ENCODE measurements around the gene JUN. TPM values are rescaled to one million over a fixed set of nuclear protein-coding genes. Genes with fewer than 3 reads are reported as not detected.

JUN gene
- total and polyA plus RNA-seq, 2 of the 13 experiments (the other 11 are each of a cell fraction or from before 2014, with no cell fraction given): 18.2 to 22.3 TPM

DNA sequence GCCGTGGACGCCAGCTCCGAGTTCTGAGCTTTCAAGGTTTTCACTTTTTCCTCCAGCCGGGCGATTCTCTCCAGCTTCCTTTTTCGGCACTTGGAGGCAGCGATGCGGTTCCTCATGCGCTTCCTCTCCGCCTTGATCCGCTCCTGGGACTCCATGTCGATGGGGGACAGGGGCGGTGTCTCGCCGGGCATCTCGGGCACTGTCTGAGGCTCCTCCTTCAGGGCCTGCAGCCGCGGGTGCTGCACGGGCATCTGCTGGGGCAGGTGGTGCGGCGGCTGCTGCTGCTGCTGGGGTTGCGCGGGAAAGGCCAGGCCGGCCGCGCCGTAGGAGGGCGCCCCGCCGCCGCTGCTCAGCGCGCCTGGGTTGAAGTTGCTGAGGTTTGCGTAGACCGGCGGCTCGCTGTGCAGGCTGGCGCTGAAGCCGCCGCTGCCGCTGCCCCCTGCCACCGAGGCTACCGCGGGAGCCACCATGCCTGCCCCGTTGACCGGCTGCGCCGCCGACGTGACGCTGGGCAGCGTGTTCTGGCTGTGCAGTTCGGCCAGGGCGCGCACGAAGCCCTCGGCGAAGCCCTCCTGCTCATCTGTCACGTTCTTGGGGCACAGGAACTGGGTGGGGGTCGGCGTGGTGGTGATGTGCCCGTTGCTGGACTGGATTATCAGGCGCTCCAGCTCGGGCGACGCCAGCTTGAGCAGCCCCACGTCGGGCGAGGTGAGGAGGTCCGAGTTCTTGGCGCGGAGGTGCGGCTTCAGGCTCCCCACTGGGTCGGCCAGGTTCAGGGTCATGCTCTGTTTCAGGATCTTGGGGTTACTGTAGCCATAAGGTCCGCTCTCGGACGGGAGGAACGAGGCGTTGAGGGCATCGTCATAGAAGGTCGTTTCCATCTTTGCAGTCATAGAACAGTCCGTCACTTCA lies 1.4 kb downstream of the JUN start (continued):
- peak; percentile 48; the same call in 1 of the 2 replicates for TF ChIP-seq ISL2 (CRISPR knock-in tag; IDR thresholded peaks at IDR 0.05)
- no peak for TF ChIP-seq ZNF251 (CRISPR knock-in tag; IDR thresholded peaks at IDR 0.05)
- TF ChIP-seq XRCC5 (optimal IDR thresholded peaks at IDR 0.05; ENCODE audit: low read length): no peak
- TF ChIP-seq, protein P1, sequence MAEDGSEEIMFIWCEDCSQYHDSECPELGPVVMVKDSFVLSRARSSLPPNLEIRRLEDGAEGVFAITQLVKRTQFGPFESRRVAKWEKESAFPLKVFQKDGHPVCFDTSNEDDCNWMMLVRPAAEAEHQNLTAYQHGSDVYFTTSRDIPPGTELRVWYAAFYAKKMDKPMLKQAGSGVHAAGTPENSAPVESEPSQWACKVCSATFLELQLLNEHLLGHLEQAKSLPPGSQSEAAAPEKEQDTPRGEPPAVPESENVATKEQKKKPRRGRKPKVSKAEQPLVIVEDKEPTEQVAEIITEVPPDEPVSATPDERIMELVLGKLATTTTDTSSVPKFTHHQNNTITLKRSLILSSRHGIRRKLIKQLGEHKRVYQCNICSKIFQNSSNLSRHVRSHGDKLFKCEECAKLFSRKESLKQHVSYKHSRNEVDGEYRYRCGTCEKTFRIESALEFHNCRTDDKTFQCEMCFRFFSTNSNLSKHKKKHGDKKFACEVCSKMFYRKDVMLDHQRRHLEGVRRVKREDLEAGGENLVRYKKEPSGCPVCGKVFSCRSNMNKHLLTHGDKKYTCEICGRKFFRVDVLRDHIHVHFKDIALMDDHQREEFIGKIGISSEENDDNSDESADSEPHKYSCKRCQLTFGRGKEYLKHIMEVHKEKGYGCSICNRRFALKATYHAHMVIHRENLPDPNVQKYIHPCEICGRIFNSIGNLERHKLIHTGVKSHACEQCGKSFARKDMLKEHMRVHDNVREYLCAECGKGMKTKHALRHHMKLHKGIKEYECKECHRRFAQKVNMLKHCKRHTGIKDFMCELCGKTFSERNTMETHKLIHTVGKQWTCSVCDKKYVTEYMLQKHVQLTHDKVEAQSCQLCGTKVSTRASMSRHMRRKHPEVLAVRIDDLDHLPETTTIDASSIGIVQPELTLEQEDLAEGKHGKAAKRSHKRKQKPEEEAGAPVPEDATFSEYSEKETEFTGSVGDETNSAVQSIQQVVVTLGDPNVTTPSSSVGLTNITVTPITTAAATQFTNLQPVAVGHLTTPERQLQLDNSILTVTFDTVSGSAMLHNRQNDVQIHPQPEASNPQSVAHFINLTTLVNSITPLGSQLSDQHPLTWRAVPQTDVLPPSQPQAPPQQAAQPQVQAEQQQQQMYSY (CRISPR knock-in tag; IDR thresholded peaks at IDR 0.05): no peak
- no peak for TF ChIP-seq TRIM24 (CRISPR knock-in tag; IDR thresholded peaks at IDR 0.05)
- TF ChIP-seq MTF2 (CRISPR knock-in tag; IDR thresholded peaks at IDR 0.05; ENCODE audit: borderline replicate concordance): 0 out of 2 replicates have a peak, but pooled peaks have one; percentile 6
- TF ChIP-seq ZNF431 (CRISPR knock-in tag; IDR thresholded peaks at IDR 0.05; ENCODE audit: borderline replicate concordance, low read depth): peak; percentile 75
- no peak for TF ChIP-seq ZNF414 (CRISPR knock-in tag; IDR thresholded peaks at IDR 0.05)
- no peak for TF ChIP-seq ADNP (CRISPR knock-in tag; IDR thresholded peaks at IDR 0.05)
- TF ChIP-seq, protein P2, sequence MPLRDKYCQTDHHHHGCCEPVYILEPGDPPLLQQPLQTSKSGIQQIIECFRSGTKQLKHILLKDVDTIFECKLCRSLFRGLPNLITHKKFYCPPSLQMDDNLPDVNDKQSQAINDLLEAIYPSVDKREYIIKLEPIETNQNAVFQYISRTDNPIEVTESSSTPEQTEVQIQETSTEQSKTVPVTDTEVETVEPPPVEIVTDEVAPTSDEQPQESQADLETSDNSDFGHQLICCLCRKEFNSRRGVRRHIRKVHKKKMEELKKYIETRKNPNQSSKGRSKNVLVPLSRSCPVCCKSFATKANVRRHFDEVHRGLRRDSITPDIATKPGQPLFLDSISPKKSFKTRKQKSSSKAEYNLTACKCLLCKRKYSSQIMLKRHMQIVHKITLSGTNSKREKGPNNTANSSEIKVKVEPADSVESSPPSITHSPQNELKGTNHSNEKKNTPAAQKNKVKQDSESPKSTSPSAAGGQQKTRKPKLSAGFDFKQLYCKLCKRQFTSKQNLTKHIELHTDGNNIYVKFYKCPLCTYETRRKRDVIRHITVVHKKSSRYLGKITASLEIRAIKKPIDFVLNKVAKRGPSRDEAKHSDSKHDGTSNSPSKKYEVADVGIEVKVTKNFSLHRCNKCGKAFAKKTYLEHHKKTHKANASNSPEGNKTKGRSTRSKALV (CRISPR knock-in tag; IDR thresholded peaks at IDR 0.05): peak; percentile 52
- TF ChIP-seq ZNF567 (CRISPR knock-in tag; IDR thresholded peaks at IDR 0.05; ENCODE audit: borderline replicate concordance): no peak
- TF ChIP-seq ZFP90 (CRISPR knock-in tag; IDR thresholded peaks at IDR 0.05; ENCODE audit: borderline replicate concordance): no peak
- TF ChIP-seq MLLT10 (CRISPR knock-in tag; IDR thresholded peaks at IDR 0.05): no peak
- no peak for TF ChIP-seq THAP11 (CRISPR knock-in tag; IDR thresholded peaks at IDR 0.05)
- peak; percentile 18; the same call in 1 of the 2 replicates for TF ChIP-seq ZNF607 (CRISPR knock-in tag; IDR thresholded peaks at IDR 0.05; ENCODE audit: borderline replicate concordance)
- TF ChIP-seq HOXA9 (CRISPR knock-in tag; IDR thresholded peaks at IDR 0.05; ENCODE audit: borderline replicate concordance): 0 out of 2 replicates have a peak, but pooled peaks have one; percentile 4
- TF ChIP-seq, protein P3, sequence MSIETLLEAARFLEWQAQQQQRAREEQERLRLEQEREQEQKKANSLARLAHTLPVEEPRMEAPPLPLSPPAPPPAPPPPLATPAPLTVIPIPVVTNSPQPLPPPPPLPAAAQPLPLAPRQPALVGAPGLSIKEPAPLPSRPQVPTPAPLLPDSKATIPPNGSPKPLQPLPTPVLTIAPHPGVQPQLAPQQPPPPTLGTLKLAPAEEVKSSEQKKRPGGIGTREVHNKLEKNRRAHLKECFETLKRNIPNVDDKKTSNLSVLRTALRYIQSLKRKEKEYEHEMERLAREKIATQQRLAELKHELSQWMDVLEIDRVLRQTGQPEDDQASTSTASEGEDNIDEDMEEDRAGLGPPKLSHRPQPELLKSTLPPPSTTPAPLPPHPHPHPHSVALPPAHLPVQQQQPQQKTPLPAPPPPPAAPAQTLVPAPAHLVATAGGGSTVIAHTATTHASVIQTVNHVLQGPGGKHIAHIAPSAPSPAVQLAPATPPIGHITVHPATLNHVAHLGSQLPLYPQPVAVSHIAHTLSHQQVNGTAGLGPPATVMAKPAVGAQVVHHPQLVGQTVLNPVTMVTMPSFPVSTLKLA (IDR thresholded peaks at IDR 0.05): no peak
- no peak for TF ChIP-seq ZNF180 (CRISPR knock-in tag; IDR thresholded peaks at IDR 0.05; ENCODE audit: borderline replicate concordance, low read depth)
- TF ChIP-seq ZNF235 (CRISPR knock-in tag; IDR thresholded peaks at IDR 0.05; ENCODE audit: borderline replicate concordance): peak; percentile 80; the same call in 1 of the 2 replicates

All from HepG2 (cell line).